K562 (cell line): ENCODE measurements around the gene GNAL. TPM values are rescaled to one million over a fixed set of nuclear protein-coding genes. Genes with fewer than 3 reads are reported as not detected.

ENCODE experiments used
- ATAC-seq: fragments of 200-7000 bp; cut with Tn5 transposase; 3 replicates; pipeline ENCODE4 v1.9.1; 2020; ENCODE audit warnings: moderate library complexity
- BruUV-seq: library from RNA; stranded (reverse); fragments of 400-500 nt; replicated peaks from 2 replicates; lab custom pipeline; 2021; lab: Mats Ljungman, UMichigan
- CTCF ChIA-PET: fragments of 300-600 bp; formaldehyde crosslinking; extraction: SDS; loops from one replicate; lab custom pipeline; 2021; ENCODE audit warnings: low intra/inter-chr PET ratio; lab: Yijun Ruan, JAX
- POLR2A ChIA-PET: fragments of 300-600, 350-650 bp; sonication (Branson Sonifier 250); formaldehyde crosslinking; extraction: SDS; loops from one replicate; lab custom pipeline; 2021; ENCODE audit warnings: antibody characterized with exemption, inconsistent platforms; lab: Yijun Ruan, JAX
- DNase-seq, 4 experiments: peaks; one replicate each; pipeline versions ENCODE4 v3.0.0 to v3.0.0-alpha.2; 2011 to 2018; ENCODE audit warnings: low spot score in 3 of 4, mixed read lengths in 3 of 4; ENCODE audit errors: extremely low read depth in 1 of 4
- FAIRE-seq: peaks from 2 replicates; lab custom pipeline; 2011; peaks lifted over from hg19 to GRCh38; lab: Jason Lieb, UNC
- H2AFZ ChIP-seq: 2 replicates; pipeline ENCODE4 v1.6.0; 2011; ENCODE audit warnings: low read depth, low read length, control low read depth, inconsistent platforms
- H3K27ac ChIP-seq: fragments of 200-600 bp; 3 replicates; pipeline ENCODE4 v1.8.0; 2011; ENCODE audit warnings: low read depth, mild to moderate bottlenecking, control low read depth, inconsistent platforms, low read length, moderate library complexity, mixed read lengths; ENCODE audit errors: extremely low read depth
- H3K27me3 ChIP-seq, 2 experiments: fragments of 300-600 bp in 1 of 2; 2 replicates in 1 of 2; 3 replicates in 1 of 2; pipeline versions ENCODE4 v1.6.0 to v1.8.0; 2011; ENCODE audit warnings: inconsistent platforms in 2 of 2, low read length in 2 of 2, mild to moderate bottlenecking in 1 of 2, mixed read lengths in 1 of 2, moderate library complexity in 1 of 2; ENCODE audit not compliant: control insufficient read depth in 2 of 2, insufficient read depth in 2 of 2
- H3K36me3 ChIP-seq: fragments of 300-600 bp; 3 replicates; pipeline ENCODE4 v1.8.0; 2011; ENCODE audit warnings: mild to moderate bottlenecking, low read length, inconsistent platforms; ENCODE audit not compliant: control insufficient read depth, insufficient read depth
- H3K4me1 ChIP-seq, 2 experiments: fragments of 200-600 bp in 1 of 2; replicated peaks in 1 of 2; 2 replicates in 1 of 2; 3 replicates in 1 of 2; pipeline versions ENCODE4 v1.5.1 to v1.8.0; 2011; ENCODE audit warnings: inconsistent platforms in 2 of 2, low read length in 2 of 2, mild to moderate bottlenecking in 1 of 2, mixed read lengths in 1 of 2, moderate library complexity in 1 of 2; ENCODE audit not compliant: control insufficient read depth in 2 of 2, insufficient read depth in 2 of 2
- H3K4me2 ChIP-seq: 2 replicates; pipeline ENCODE4 v1.6.1; 2011; ENCODE audit warnings: low read length, control low read depth, inconsistent platforms, mixed read lengths; ENCODE audit not compliant: insufficient read depth
- H3K4me3 ChIP-seq: fragments of 200-600 bp; sonication (generic), shearing (Covaris generic); 2 replicates; pipeline ENCODE4 v1.5.1; 2016; ENCODE audit warnings: control low read depth, inconsistent platforms
- H3K79me2 ChIP-seq: fragments of 200-600 bp; 3 replicates; pipeline ENCODE4 v1.8.0; 2011; ENCODE audit warnings: low read length, inconsistent platforms; ENCODE audit not compliant: control insufficient read depth, insufficient read depth
- H3K9ac ChIP-seq, 2 experiments: 2 replicates each; pipeline versions ENCODE4 v1.6.0 to v1.6.1; 2011; ENCODE audit warnings: low read depth in 2 of 2, low read length in 2 of 2, control low read depth in 1 of 2, inconsistent platforms in 1 of 2, mild to moderate bottlenecking in 1 of 2, mixed read lengths in 1 of 2; ENCODE audit not compliant: insufficient read depth in 1 of 2
- H3K9me1 ChIP-seq: one replicate; pipeline ENCODE4 v1.6.0; 2011; ENCODE audit warnings: inconsistent platforms, mild to moderate bottlenecking, low read length, moderate library complexity; ENCODE audit not compliant: control insufficient read depth, insufficient read depth
- H3K9me3 ChIP-seq: replicated peaks from 2 replicates; pipeline ENCODE4 v1.5.1; 2011; ENCODE audit warnings: low read depth, low read length, inconsistent platforms; ENCODE audit not compliant: control insufficient read depth, insufficient read depth
- H4K20me1 ChIP-seq: replicated peaks from 2 replicates; pipeline ENCODE4 v1.6.1; 2011; ENCODE audit warnings: low read length, inconsistent platforms, mixed read lengths; ENCODE audit not compliant: control insufficient read depth, insufficient read depth
- ARID1B ChIP-seq: fragments of 450-650 bp; IDR thresholded peaks from 2 replicates; pipeline ENCODE4 v1.6.1; 2016; ENCODE audit warnings: antibody characterized with exemption, mild to moderate bottlenecking, inconsistent platforms
- BRCA1 ChIP-seq, 2 experiments: fragments of 450-650 bp in 1 of 2; sonication (generic) in 1 of 2; formaldehyde crosslinking in 1 of 2; IDR thresholded peaks; 2 replicates each; pipeline versions ENCODE4 v1.5.0 to v1.6.1; 2017 to 2020; ENCODE audit warnings: mild to moderate bottlenecking in 1 of 2, missing genetic modification reagents in 1 of 2
- CHAMP1 ChIP-seq: fragments of 450-650 bp; IDR thresholded peaks from 2 replicates; pipeline ENCODE4 v1.6.1; 2016; ENCODE audit warnings: mild to moderate bottlenecking
- DDX20 ChIP-seq: fragments of 450-650 bp; IDR thresholded peaks from 2 replicates; pipeline ENCODE4 v1.6.1; 2016; ENCODE audit warnings: missing genetic modification characterization, low read depth, mild to moderate bottlenecking, missing compliant biosample characterization, moderate library complexity
- ETV5 ChIP-seq: sonication (generic); formaldehyde crosslinking; IDR thresholded peaks from 2 replicates; pipeline ENCODE4 v1.4.0; 2020; ENCODE audit warnings: low read depth, mild to moderate bottlenecking, missing genetic modification reagents
- MAZ ChIP-seq, 2 experiments: fragments of 450-650 bp in 1 of 2; sonication (generic) in 1 of 2; formaldehyde crosslinking; IDR thresholded peaks in 1 of 2; conservative IDR thresholded peaks in 1 of 2; 2 replicates each; pipeline versions ENCODE4 v1.4.0 to v1.5.0; 2020; ENCODE audit warnings: mild to moderate bottlenecking in 1 of 2, missing genetic modification reagents in 1 of 2
- MEF2D ChIP-seq: conservative IDR thresholded peaks from 2 replicates; pipeline ENCODE4 v1.6.1; 2016; ENCODE audit warnings: low read depth, missing genetic modification characterization, missing compliant biosample characterization
- POLR3A ChIP-seq: IDR thresholded peaks from 2 replicates; pipeline ENCODE4 v1.6.1; 2011; ENCODE audit warnings: borderline replicate concordance, mild to moderate bottlenecking, moderate library complexity; ENCODE audit not compliant: insufficient read length, insufficient read depth; ENCODE audit errors: extremely low read depth
- RREB1 ChIP-seq: fragments of 250-450 bp; sonication (Bioruptor Pico); IDR thresholded peaks from 2 replicates; pipeline ENCODE4 v1.4.0; 2020
- SLC30A9 ChIP-seq: fragments of 250-450 bp; sonication (Bioruptor Pico); IDR thresholded peaks from 2 replicates; pipeline ENCODE4 v1.8.0; 2022; ENCODE audit warnings: mild to moderate bottlenecking, moderate library complexity
- WGBS: fragments of 100-300 bp; shearing (Covaris generic); methylation state at CpG from one replicate; pipeline ENCODE4 v1.1.6; 2016; ENCODE audit warnings: low coverage, mixed read lengths; ENCODE audit not compliant: insufficient coverage; ENCODE audit errors: missing lambda C conversion rate; 5-methylcytosine and 5-hydroxymethylcytosine counted together
- in situ Hi-C: fragments of 300-500 bp; cut with MboI; formaldehyde crosslinking; loops from 4 replicates; pipeline ENCODE4 v1.15.0; 2018; ENCODE audit warnings: inconsistent platforms, mixed read lengths
- intact Hi-C: fragments of 100-400 bp; cut with micrococcal nuclease; formaldehyde crosslinking; loops from 2 replicates; pipeline ENCODE4 v1.14.2; 2022
- polyA plus RNA-seq, 8 experiments: library from polyadenylated mRNA; depleted of rRNA in 4 of 8; stranded (reverse) in 5 of 8; unstranded in 3 of 8; fragments of >200 nt; fragmentation: Nextera tagmentation in 2 of 8; fragmentation: Illumina TruSeq in 1 of 8; extraction: Ambion mirVana in 2 of 8; extraction: Trizol in 1 of 8; gene quantifications; 2 replicates each; pipeline versions ENCODE4 v1.2.1 to v1.2.3, GENCODE V29; 2011 to 2014; ENCODE audit warnings: inconsistent platforms in 1 of 8, missing spikeins in 1 of 8
- total RNA-seq, 7 experiments: library from RNA; depleted of rRNA in 6 of 7; stranded (reverse); fragments of >200 nt in 6 of 7; fragmentation: Illumina TruSeq in 2 of 7; extraction: Trizol in 2 of 7; gene quantifications; 2 replicates each; pipeline versions ENCODE4 v1.2.1 to v1.2.3, GENCODE V29; 2011 to 2021; ENCODE audit warnings: low replicate concordance in 1 of 7
- TF ChIP-seq, protein P1 (sequence below): sonication (generic); formaldehyde crosslinking; IDR thresholded peaks from 2 replicates; pipeline ENCODE4 v1.8.0; 2022; ENCODE audit warnings: mild to moderate bottlenecking, low read depth, missing genetic modification reagents

The GNAL gene
- total and polyA plus RNA-seq, 9 of the 15 experiments (the other 6 are each of a cell fraction or from before 2014, with no cell fraction given), result under 0.01 to 0.10 (median 0.01) TPM; not detected in 5

DNA sequence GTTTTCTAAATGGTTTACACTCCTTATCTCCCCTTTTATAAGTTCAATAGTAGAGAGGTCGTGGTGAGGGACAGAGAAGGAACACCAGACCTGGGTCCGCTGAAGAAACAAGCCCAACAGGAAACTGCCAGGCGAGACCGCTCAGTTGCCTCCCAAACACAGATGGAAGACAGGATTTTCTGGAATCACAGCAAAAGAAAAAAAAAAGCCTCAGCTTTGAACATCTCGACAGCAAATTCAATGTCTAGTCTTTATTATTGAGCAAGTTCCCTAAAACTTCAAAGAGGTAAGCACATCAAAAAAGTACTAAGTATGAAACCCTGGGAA, 33.5 kb upstream of the GNAL start (continued):
- no peak for TF ChIP-seq BRCA1 (IDR thresholded peaks at IDR 0.05)
- TF ChIP-seq BRCA1 (CRISPR knock-in tag; IDR thresholded peaks at IDR 0.05), result no peak
- no peak for TF ChIP-seq SLC30A9
- TF ChIP-seq MAZ (CRISPR knock-in tag; conservative IDR thresholded peaks at IDR 0.05 in 1 of 2, IDR thresholded peaks at IDR 0.05 in 1 of 2), result no peak
- no peak for TF ChIP-seq POLR3A

- H3K27ac ChIP-seq, result no peak overlapping the region
- H3K27me3 ChIP-seq, result peaks cover 17 to 35% of the 10 kb centered on the region in 2 experiments; a peak in 3 of 5 replicates
- no peaks in the 10 kb centered on the region for H3K79me2 ChIP-seq
- no peaks in the 10 kb centered on the region for H3K4me1 ChIP-seq
- no peaks in the 10 kb centered on the region for H3K9me1 ChIP-seq
- H3K4me3 ChIP-seq, result no peak overlapping the region
- 0 out of 2 replicates have a peak, but pooled peaks cover 3% of the 10 kb centered on the region for H4K20me1 ChIP-seq
- in situ Hi-C loops (loop anchor here (10.0 kb wide), 2 partner anchors 378 to 588 kb away; no protein-coding TSS in a partner anchor), intact Hi-C loops (loop anchor here (5.0 to 10.0 kb wide), 5 partner anchors 70 to 378 kb away; no protein-coding TSS in a partner anchor)
- H3K4me2 ChIP-seq, result no peak overlapping the region
- no peaks in the 10 kb centered on the region for H3K9me3 ChIP-seq
- no peak for FAIRE-seq
- POLR2A ChIA-PET, result interaction anchor here (0.6 kb wide), 1 partner anchor 290 kb away, joined by 3 read pairs; no protein-coding TSS in a partner anchor
- DNase-seq, result no peak
- BruUV-seq, result no TSS peak
- CTCF ChIA-PET, result no interaction called here
- 3% methylated on average over 9 of the region's 9 CpGs for WGBS
- no peak for ATAC-seq
- no peak overlapping the region for H3K9ac ChIP-seq
- no peaks in the 10 kb centered on the region for H3K36me3 ChIP-seq
- no peak overlapping the region for H2AFZ ChIP-seq
- no peak for TF ChIP-seq CHAMP1
- TF ChIP-seq DDX20 (tag), result no peak
- no peak for TF ChIP-seq ARID1B
- no peak for TF ChIP-seq ETV5 (CRISPR knock-in tag)
- TF ChIP-seq MEF2D (tag), result no peak
- no peak for TF ChIP-seq RREB1 (CRISPR knock-in tag)
- TF ChIP-seq, protein P1, sequence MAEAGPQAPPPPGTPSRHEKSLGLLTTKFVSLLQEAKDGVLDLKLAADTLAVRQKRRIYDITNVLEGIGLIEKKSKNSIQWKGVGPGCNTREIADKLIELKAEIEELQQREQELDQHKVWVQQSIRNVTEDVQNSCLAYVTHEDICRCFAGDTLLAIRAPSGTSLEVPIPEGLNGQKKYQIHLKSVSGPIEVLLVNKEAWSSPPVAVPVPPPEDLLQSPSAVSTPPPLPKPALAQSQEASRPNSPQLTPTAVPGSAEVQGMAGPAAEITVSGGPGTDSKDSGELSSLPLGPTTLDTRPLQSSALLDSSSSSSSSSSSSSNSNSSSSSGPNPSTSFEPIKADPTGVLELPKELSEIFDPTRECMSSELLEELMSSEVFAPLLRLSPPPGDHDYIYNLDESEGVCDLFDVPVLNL, result no peak
These were observed 31.9 kb upstream of the GNAL start for GRCh38 chr18:11657152-11657551.
